Measurements from ENCODE around the gene TBC1D22B. TPM values are rescaled to one million over a fixed set of nuclear protein-coding genes. Genes with fewer than 3 reads are reported as not detected.

The TBC1D22B gene
- total RNA-seq, 1 donor from 2014 or later: 6.3 TPM

DNA sequence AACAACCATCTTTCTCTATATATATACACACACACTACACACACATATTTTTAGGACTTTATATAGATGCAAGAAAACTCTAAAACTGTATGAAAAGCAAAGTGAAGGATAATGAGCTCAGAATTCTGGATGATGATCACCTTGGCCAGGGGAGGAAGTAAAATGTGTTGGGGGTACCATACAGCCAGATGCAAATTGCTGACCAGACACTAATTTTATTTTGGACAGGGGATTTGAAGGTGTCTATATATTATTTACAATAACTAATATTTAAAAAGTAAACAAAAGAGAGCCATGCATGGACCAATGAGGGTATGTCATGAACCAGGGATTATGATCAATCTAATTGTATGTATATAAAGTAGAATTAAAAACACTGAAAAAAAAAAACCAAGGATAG, 19.8 kb upstream of the TBC1D22B start:
- intact Hi-C loops (cut with DNase I): no loop called here
- ATAC-seq (no peak), DNase-seq (ENCODE audit: missing footprints) (no peak)

DNA sequence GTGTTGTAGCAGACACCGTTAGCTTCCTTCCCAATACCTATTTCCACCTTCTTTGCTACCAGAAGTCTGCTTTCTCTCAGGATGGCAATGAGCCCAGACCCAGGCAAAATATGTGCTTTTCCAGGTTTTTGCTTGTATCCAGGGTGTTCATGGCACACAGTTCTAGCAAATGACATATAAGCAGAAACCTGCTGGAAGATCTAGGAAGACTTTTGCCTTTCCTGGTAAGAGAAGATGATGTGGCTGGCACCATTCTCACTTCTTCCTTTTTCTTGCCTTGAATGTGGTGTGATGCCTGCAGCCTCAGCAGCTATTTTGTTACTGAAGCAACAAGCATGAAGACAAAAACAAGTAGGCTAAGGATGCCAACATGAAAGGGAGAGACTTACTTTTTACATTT, 19.2 kb upstream of the TBC1D22B start:
- intact Hi-C loops (cut with DNase I): no loop called here
- no peak for DNase-seq (ENCODE audit: missing footprints)
- no peak for ATAC-seq

DNA sequence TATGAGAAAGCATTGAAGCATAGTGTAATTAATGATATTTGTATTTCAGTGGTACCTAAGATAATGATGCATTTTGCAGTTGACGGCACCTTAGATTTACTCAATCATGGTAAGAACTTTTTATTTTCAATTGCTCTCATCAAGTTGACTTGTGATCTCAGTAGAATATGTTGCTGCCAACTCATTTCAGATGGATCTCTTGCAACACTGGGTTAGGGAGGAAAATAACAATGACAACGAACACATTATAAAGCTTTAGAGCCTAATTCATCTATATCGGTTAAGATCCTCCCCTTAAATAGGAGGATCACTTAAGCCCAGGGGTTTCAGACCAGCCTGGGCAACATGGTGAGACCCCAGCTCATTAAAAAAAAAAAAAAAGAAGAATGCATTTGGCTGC, 18.0 kb upstream of the TBC1D22B start:
- no peak for ATAC-seq
- DNase-seq (ENCODE audit: missing footprints): no peak
- intact Hi-C loops (cut with DNase I): no loop called here

DNA sequence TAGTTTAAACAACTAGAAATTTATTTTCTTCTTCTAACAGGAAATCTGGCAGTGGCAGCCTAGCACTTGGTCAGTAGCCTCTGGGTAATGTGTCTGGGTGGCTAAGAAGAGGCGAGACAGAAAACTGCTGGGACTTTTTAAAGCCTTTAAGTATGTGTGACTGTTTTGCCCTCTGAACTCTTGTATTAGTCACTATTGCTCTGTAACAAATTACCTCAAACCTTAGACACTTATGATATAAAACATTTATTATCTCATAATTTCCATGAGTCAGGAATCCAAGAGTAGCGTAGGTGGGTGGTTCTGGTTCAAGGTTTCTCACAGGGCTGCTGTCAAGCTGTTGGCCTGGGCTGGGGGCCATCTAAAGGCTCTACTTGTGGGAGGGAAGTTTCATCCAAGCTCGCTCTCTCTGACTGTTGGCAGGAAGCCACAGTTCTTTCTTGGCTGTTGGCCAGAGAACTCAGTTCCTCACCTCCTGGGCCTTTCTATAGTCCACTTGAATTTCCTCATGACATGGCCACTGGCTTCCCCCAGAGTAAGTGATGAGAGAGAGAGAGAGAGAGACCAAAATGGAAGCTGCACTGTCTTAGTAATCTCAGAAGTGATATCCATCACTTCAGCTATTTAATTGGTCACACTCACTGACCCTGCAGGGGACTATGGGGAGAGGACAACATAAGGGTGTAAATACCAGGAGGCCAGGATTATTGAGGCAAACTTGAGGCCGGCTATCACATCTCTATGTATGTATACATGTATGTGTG, 17.4 kb upstream of the TBC1D22B start:
- intact Hi-C loops (cut with DNase I): no loop called here
- ATAC-seq (peak; percentile 70), DNase-seq (ENCODE audit: missing footprints) (peak; percentile 93)

DNA sequence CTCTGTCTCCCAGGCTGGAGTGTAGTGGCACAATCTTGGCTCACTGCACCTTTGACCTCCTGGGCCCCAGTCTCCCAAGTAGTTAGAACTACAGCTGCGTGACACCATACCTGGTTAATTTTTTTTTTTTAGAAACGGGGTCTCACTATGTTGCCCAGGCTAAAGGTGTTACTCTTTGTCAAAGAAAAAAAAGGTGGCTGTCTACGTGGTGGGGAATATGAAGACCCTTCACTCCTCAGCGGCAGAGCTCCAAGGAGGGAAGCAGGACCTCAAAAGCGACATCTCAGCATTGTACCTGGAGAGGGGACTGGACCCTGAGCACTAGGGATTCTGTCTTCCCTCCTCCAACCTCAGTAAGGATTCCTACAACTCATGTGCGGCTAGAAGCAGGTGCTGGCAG, 16.4 kb upstream of the TBC1D22B start:
- intact Hi-C loops (cut with DNase I): no loop called here
- DNase-seq (ENCODE audit: missing footprints): no peak
- no peak for ATAC-seq

DNA sequence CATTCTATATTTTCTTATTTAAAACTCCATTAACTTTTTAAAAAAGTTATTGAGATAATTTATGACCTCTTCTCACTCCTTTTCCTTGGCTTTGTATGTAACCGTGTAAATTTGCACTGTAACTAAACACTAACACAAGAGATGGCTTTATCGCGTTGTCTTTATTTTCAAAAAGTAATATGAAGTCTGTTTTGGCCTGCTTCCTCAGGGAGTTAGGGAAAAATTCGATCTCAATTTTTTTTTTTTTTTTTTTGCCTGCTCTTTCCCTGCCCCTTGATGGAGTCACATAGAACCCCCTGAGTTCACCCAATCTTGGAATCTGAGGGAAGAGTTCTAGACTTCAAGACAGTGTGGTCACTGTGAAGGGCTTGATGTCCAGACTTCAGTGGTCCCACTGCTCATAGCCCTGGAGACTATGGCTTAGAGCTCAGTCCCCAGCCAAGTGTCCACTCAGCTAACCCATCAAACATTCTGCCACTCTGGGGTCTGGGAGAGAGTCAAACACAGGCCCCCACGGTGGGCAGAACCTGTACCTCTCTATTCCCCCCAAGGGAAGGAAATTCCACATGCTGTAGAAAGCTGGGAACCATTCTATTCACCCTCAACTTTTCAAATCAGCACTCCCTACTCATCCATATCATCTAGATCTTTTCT, 15.7 kb upstream of the TBC1D22B start:
- DNase-seq (ENCODE audit: missing footprints): no peak
- intact Hi-C loops (cut with DNase I): no loop called here
- no peak for ATAC-seq

DNA sequence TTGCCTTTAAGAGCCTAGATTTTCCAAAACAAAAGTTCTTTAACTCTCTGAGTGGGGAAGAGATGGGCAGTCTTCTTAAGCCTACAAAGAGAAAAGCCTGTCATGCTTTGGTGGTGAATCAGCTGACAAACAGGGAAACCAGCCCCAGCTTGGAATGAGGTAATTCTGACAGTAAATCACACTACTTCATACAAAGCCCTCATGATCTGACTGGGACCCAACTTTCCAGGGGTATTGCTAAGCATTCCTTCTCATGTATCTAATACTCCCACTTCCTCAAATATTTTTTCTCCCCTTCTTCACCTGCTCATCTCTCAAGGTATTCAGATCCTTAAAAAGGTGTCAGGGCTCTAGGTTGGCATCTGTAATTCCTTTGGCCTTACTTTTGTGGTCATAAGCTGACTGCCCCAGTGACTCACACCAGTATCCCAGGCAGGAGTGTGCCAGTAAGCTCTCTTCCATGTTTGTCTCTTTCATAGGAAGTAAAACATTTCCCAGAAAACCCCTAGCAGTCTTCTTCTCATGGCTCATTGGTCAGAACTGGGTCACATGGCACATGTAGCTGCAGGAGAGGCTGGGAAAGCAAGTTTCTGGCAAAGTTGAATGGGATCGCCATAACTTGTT, 15.0 kb upstream of the TBC1D22B start:
- ATAC-seq: no peak
- intact Hi-C loops (cut with DNase I): no loop called here

DNA sequence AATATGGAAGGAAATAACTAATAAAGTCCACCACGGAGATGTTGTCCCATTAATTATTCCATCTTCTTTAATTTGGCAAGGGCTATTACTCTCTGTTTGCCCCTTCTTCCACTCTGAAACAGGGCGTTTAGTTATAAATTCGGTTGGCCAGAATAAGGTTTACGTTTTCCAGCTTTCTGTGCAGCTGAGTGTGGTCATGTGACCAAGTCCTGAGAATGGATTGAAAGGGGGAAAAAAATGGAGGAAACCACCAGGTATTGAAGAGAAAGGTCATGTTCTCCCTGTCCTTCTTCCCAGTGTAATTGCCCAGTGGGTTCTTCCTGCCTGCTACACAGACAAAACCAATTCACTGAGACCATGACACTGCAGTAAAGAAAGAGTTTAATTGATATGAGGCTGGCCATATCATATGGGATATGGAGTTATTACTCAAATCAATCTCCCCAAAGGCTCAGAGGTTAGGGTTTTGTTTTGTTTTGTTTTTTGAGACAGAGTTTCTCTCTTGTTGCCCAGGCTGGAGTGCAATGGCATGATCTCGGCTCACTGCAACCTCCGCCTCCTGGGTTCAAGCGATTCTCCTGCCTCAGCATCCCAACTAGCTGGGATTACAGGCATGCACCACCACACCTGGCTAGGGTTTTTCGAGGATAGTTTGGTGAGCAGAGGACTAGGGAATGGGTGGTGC, 14.3 kb upstream of the TBC1D22B start:
- no peak for DNase-seq (ENCODE audit: missing footprints)
- intact Hi-C loops (cut with DNase I): no loop called here
- no peak for ATAC-seq

More for the DNA sequence above, 15.0 kb upstream of the TBC1D22B start:
- no peak for DNase-seq (ENCODE audit: missing footprints)

DNA sequence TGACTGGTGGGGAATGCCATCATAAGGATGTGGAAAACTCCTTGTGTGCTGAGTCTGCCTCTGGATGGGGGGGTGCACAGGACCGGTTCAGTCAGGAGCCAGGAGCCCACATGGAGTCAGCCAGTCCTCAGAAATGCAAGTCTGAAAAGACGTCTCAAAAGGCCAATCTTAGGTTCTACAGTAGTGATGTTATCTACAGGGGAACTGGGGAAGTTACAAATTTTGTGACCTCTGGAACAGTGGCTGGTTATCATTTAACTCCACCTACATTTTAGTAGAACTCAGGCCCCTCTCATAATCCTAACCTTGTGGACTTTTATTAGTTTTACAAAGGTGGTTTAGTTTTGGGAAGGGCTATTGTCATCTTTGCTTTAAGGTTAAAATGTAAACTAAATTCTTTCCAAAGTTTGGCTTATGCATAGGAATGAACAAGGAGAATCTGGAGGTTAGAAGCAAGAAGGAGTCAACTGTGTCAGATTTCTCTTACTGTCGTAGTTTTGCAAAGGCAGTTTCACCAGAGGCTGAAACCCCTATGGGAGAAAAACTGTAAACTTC, 13.7 kb upstream of the TBC1D22B start:
- intact Hi-C loops (cut with DNase I): no loop called here
- no peak for DNase-seq (ENCODE audit: missing footprints)

DNA sequence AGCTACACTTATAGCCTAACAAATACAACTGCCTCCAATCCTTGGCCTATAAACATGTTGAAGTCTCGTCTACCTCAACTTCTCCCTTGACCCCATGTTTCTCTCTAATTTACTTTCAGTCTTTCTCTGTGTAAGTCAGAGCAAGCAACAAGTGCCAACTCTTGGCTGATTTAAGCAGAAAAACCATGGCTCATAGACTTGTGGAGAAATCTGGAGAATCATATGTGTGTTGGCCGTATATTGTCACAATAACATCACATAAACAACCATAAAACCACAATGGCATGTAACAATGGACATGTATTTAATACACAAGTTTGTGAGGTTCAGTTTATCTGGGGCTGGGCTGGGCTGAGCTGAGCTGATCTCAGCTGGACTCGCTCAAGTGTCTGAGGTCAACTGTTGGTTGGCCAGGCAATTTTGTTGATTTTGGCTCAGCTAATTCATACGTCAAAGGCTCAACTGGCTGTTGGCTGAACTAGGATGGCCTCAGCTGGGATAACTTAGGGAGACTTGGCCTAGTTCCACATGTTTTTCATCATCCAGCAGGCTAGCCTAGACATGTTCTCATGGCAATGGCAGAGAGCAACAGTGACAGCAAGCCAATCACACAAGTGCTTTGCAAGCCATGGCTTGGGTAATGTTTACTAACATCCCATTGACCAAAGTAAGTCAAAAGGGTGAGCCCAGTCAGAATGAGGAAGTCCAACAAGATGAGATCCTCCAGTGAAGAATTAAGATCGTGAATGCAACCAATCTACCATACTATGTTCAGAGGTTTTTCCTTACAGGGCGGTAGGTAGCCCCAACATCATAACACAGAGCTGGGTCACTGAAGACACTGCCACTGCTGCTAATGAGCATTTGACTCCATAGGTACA, 12.9 kb upstream of the TBC1D22B start:
- intact Hi-C loops (cut with DNase I): no loop called here
- ATAC-seq: peak; percentile 88
- DNase-seq (ENCODE audit: missing footprints): peak; percentile 70

More for the DNA sequence above, 13.7 kb upstream of the TBC1D22B start:
- no peak for ATAC-seq

DNA sequence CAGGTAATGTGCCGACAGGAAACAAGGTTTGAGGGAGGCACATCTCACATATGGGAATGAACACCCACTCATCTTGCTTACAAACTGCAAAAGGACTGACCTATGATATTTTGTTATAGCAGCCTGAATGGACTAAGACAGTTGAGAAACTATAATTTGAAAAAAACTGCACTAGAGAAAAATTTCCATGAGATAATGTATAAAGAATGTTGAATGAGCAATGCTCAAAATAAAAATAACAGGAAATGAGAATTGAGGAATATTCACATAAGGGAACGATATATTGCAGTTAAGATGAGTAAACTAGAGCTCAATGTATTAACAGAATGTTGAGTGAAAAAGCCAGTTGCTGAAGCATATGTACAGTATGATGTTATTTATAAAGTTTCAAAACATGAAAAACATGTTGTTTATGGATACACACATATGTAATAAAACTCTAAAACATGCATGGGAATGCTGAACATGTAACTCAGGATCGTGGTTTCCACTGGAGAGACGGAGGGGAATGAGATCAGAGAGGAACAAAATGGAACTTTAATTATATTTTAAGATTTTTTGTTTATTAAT, 6.3 kb upstream of the TBC1D22B start:
- ATAC-seq (no peak), DNase-seq (ENCODE audit: missing footprints) (no peak)
- intact Hi-C loops (cut with DNase I): no loop called here

DNA sequence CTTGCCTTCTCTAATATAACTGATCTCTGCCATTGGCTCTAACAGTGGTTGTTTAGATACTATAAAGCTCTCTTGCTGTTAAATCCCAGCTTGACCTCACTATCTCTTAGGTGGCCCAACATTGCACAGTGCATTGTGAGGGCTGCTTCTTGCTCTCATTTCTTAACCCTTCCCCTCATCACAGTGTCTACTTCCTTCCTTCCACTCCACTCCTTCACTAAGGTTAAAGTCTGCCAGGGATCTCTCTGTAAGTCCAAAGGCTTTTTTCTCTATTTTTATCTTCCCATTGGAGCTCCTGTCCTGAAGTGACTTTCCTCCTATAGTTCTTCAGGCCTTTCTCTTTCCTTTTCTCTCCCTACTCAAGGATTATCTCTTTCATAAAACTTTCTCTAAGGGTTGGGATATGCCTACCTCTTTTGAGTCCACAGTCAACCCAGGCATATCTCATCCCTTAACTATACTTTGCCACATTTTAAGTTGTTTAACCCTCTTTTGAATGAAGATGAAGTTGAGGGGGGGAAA, 4.0 kb upstream of the TBC1D22B start:
- intact Hi-C loops (cut with DNase I): no loop called here
- no peak for ATAC-seq
- no peak for DNase-seq (ENCODE audit: missing footprints)

DNA sequence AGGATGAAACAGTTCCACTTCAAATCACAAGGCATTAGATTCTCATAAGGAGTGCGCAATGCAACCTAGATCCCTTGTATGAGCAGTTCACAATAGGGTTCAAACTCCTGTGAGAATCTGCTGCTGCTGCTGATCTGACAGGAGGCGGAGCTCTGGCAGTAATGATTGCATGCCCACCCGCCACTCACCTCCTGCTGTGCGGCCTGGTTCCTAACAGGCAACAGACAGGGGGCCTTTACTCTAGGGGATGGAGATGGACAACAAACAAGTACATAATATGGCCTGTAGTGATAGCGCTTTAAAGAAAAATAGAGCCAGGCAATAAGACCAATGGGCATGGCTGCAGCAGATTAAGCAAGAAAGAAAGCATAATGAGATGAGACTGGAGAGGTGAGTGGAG, 2.7 kb upstream of the TBC1D22B start:
- intact Hi-C loops (cut with DNase I): no loop called here
- ATAC-seq: no peak

DNA sequence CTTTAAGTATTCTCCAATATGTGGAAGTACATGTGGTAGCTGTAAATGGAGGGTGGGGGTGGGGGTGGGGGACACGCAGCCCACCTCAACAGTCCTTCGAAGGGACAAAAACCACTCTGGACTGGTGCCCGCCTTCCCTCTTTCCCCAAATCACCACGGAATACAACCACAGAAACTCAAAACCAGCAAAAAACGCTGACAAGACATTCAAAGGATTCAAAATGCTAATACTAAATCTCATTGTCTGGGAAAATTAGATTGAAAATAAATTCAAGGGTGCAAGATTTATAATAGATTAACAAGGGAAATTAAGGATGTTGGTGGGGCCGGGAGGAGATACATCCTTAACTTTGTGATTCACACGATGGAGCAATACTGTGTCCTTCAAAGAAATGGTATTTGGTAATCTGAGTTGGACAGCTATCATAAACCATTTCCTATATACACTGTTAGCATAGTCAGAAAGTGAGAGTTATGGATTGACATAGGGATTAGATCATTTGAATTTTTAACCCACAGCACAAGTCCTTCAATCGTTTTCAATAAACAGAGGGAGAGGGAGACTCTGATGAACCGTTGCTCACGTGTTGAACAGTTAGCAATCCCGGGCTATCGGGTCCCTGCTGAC, 766 bp upstream of the TBC1D22B start:
- intact Hi-C loops (cut with DNase I): loop anchor here (2.0 kb wide), 1 partner anchor 28 kb away; no protein-coding TSS in a partner anchor
- ATAC-seq (no peak), DNase-seq (ENCODE audit: missing footprints) (no peak)

More for the DNA sequence above, 2.7 kb upstream of the TBC1D22B start:
- no peak for DNase-seq (ENCODE audit: missing footprints)

DNA sequence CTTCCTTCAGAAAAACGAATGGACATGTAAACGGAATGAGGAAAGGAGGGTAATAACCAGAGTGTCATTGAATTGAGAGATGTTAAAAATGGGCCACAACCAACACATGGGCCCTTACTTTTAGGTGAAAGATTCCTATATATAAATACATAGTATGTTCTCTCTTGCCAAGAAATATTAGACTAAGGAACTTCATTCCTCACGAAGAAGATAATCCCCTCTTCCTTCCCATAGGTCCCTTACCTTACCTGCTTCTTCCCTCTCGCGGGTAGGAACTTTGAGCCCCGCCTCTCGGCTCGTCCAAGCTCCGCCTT, 295 bp upstream of the TBC1D22B start:
- intact Hi-C loops (cut with DNase I): loop anchor here (2.0 kb wide), 1 partner anchor 28 kb away; no protein-coding TSS in a partner anchor
- ATAC-seq (no peak), DNase-seq (ENCODE audit: missing footprints) (no peak)

DNA sequence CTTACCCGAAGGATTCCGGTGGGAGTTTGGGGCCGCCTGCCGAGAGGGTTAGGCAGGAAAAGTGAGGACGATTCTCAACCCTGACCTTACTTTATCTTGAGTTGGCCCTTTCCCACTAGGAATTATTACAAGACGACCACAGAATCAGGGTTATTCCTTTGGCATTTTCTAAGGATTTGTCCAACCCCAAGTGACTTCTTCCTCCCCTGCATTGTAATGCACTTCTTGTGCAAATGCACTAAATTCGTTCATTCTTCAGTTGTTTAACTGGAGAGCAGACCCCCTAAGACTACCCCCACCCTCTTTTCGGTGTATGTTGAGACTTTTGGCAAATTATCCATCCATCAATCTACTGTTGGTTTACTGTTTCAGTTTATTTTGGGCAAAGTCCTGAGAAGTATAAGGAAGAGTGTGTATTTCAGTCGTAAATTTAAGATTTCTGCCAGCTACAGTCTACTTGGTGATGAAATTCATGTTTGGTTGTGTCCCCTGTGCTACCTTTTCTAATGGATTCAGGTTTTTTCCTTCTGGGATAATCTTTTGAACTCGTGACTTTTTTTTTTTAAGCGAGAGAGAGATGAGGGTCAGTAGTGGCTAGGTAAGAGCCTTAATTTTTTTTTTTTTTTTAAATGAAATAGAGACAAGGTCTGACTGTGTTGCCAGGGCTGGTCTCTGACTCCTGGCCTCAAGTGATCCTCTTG, 983 bp downstream of the TBC1D22B start:
- no peak for DNase-seq (ENCODE audit: missing footprints)
- no peak for ATAC-seq
- intact Hi-C loops (cut with DNase I): no loop called here

DNA sequence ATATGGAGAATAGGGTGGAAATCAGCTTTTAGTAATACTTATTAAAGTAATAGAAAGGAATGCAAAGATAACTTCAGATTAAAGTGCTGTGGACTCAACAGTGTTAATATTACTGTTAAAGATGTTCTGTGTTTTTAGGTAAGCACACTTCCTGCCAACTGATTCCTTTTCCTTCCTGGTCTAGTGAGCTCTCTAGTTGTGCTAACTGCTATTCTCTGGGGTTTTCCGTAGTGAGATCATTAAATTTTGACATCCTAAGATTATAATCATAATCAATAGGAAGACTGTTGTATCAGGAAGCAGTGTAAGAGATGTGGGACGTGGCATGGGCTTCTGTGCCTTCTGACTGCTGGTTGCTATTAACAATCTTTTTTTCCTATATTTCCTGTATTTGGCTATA, 1.6 kb downstream of the TBC1D22B start:
- ATAC-seq: no peak
- DNase-seq (ENCODE audit: missing footprints): no peak
- intact Hi-C loops (cut with DNase I): no loop called here
